Glomerular endothelial cell (primary cell): Measurements from ENCODE around the gene SYT17. TPM values are rescaled to one million over a fixed set of nuclear protein-coding genes. Genes with fewer than 3 reads are reported as not detected.
"Not testable (repeated sequence)": the region's sequence is repeated elsewhere in the genome, so short reads cannot be mapped to it uniquely, and the experiment has no call there.

Source experiments
- DNase-seq: peaks from one replicate; pipeline ENCODE4 v3.0.0-alpha.2; 2011; ENCODE audit warnings: low read depth, low spot score; ENCODE audit errors: extremely low read depth
- total RNA-seq: library from RNA; depleted of rRNA; stranded (reverse); fragments of >200 nt; gene quantifications from 2 replicates; pipeline ENCODE4 v1.2.3, GENCODE V29; 2015

SYT17 gene
- total RNA-seq, 1 donor from 2014 or later, result 5.8 TPM

DNA sequence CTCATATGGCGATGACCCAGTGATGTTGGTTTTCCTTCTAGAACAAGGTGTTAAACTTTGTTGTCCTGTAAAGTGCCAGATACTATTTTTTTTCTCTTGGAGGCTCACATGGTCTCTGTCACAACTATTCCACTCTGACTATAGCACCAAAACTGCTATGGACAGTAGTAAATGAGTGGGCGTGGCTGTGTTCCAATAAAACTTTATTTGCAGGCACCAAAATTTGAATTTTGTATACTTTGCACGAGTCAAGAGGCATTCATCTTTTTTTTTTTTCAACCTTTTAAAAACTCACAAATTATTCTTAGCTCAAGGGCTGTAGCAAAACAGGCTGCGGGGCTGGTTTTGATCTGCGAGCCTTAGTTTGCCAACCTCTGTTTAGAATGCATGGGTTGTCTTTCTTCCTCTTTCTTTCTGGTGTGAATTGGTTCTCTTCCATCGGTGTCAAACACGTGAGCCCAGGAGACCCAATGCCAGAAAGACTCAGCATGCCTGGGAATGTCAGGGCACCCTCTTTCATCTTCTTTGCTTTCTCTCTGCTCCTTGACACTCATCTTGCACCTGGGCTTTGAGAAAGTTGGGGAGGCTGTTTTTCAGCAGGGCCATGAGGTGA lies 2.1 kb downstream of the SYT17 start:
- no peak for DNase-seq

GRCh38 chr16:19172098-19172780 lies 4.2 kb downstream of the SYT17 start:
- no peak for DNase-seq

DNA sequence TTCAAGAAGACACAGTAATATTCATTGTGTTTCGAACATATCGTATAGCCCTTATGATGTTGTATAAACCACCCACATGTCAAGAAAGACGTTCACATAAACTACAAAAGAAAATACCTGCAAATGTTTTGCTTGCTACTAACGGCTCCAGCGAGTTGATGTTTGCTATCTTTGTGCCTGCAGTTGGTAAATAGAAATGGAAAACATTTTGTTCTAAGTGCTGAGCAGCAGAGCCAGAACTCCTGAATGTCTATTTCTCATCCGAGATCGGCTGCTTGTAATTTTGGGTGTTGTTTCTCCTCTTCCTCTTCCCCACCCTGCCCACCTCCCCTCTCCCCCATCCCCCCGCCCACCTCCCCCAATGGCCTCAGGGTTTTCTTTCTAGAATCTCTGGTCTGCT lies 5.0 kb downstream of the SYT17 start:
- no peak for DNase-seq

DNA sequence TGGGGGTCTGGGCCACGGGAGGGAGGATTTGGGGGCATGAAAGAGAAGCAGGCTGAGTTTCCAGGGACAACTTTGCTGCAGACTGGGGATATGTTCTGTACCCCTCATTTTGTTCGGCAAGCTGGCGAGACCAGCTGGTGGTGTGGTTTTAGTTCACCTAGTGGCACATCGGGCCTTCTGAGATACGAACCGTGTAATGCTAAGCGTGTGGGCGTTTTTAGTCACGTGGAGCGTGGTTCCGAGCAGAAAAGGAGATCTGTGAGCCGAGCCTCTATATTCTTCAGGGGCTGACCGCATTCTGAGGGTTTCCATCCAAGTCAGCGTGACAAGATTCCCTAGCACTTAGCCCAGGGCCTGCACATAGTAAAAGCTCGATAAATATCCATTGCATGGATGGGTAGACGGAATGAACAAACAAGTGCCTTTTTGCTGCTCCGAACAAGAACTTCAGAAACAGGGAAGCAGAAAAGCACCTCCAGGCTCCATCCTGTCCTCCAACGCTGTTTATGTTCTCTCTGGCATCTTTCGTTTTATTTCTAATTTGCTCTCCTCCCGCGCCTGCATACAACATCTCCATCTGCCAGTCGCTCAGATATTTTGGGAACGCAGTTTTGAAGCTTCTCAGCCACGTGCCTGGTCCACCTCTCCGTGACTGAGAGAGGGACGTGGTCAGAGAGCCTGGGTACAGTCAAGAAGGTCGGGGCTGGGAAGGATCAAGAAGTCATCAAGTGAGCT lies 5.8 kb downstream of the SYT17 start:
- DNase-seq, result no peak

DNA sequence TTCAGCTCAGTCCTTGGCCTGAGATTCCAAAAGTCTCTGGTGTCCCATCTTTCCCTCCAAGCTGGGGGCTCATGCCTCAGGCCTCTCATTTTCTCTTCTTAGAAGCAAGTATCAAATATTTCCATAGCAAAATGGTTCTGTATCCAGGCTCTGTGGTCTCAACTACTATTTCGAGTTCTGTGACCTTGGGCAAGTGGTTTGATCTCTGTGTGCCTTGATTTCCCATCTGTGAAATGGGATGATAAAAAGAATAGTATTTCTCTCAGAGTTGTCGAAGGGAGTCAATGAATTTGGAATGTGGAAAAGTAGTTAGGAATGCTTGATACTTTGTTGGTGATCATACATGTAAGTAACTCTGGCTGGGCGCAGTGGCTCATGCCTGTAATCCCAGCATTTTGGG lies 6.4 kb downstream of the SYT17 start:
- no peak for DNase-seq

DNA sequence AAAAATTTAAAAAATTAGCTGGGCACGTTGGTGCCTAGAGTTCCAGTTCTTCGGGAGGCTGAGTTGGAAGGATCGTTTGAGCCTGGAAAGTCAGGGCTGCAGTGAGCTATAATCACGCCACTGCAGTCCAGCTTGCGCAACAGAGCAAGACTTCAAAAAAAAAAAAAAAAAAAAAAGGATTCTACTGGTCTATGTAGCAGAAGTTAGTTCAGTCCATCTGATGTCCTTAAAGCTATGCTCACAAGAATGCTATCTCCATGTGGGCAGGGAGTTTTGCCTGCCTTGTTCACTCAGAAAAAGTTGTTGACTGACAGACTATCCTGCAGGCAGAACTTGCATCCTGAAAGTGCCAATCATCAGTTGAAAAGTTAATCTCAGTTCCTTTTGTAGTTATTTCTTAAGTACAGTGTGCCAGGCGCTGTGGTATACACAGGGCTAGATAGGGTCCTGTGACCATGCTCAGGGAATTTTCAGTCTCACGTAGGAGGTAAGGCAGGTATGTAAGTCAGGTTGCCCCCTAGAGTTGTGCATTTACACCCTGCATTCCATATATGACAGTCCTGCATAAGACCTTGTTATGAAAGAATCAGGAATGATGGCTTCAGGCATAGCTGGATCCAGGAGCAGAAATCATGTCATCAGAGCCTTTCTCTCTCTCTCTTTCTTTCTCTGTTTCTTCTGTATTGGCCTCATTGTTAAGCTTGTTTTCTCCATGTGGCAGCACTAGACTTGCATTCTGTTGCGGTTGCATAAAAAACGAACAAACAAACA lies 7.6 kb downstream of the SYT17 start:
- no peak for DNase-seq

DNA sequence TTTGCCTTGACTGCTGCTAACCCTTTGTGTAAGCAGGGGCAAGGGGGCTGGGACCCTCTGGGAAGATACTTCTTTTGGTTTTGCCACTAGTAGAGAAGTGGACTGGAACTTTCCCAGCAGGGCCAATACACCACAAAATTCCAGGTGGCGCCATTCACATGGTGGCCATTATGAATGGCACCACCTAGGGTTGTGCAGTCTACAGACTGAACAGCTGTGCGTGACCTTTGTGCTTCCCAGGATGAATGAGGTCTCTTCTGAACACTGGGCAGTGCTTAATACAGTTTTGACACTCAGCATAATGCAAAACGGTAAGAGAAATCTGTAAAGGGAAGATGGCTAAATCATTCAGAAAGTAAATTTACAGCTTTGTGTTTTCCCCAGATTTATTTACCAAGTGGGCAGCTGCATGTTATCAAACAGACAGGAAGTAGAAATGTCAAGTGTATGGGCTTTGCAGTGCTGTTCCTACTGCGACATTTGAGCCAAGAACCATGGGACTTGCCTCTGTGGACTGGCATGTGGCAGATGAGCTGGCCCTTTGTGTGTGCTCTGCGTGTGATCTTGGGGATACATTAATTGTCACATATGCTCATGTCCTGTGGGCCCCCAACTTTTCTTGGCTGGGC lies 9.2 kb downstream of the SYT17 start:
- no peak for DNase-seq

GRCh38 chr16:19179546-19180490 lies 11.8 kb downstream of the SYT17 start:
- DNase-seq, result peak; percentile 16

DNA sequence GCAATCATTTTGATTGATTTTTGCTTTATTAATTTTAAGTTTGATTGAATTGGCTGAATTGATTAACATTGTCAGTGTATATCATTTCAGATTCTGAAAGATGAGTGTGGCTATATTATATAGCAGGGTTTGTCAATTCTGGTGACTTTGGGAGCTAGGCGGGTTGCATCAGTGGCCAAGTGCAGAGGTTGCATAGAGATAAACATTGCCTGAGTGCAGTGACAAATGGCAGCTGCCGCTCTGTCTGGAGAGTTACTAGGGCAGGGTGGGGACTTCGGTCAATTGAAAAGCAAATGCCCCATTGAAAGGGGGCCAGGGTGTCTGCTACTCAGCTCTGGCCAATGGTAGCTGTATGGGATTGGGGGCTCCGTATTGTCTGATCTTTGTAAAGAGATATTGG lies 12.7 kb downstream of the SYT17 start:
- no peak for DNase-seq

DNA sequence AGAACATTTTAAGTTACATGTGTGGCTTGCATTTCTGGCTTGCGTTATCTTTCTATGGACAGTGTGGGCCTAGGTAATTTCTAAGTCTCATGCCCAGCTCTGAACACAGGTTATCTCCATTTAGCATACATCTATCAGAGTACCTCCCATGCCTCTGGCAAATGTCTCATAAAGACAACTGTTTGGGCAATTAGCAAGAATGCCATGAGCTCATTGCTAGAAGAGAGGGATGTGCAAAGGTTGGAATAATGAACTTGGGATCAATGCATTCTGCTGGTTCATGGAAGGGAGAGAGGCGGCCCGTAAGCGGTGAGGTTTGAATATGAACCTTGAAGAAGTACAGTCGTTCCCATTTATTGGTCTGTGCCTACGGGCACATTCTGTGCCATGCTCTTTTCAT lies 14.4 kb downstream of the SYT17 start:
- no peak for DNase-seq

DNA sequence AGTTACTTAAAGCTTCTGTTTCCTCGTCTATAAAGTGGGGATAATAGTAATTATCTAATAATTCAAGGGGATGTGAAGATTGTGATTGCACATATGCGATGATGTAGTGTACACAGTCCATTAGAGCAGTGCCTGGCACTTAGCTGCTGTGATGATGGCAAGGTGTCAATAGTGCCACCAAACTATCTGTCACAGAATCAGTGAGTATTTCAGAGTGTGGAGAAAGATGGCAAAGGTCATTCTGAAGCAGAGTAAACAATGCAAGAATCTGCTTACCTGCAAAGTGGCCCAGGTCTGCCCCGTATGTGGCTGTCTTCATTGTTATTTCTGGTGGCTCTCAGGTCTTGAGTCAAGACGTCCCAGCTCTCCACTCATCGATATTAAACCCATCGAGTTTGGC lies 15.1 kb downstream of the SYT17 start:
- no peak for DNase-seq

DNA sequence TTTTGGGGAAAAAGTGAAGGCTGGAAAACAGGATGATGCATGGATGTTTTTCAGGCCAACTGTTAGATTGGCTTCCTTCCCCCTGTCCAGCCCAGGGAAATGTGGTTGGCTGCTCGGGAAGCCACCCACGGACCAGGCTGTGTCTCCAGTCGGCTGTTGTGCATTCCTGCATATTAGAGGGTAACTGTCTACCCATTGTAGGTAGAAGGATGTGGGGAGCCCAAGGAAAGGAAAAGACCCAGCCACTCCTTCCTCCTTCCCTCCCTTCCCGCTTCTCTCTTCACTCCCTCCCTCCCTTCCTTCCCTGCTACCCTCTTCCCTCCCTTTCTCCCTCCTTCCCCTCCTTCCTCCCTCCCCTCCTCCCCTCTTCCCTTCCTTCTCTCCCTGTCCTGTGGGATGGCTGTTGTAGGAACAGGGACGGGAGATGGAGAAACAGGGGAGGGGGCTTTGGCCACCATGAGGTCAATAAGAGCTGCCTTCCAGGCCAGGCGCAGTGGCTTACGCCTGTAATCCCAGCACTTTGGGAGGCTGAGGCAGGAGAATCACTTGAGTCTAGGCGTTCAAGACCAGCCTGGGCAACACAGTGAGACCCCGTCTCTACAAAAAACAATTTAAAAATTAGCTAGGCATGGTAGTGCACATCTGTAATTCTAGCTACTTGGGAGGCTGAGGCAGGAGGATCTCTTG lies 16.9 kb downstream of the SYT17 start:
- no peak for DNase-seq

DNA sequence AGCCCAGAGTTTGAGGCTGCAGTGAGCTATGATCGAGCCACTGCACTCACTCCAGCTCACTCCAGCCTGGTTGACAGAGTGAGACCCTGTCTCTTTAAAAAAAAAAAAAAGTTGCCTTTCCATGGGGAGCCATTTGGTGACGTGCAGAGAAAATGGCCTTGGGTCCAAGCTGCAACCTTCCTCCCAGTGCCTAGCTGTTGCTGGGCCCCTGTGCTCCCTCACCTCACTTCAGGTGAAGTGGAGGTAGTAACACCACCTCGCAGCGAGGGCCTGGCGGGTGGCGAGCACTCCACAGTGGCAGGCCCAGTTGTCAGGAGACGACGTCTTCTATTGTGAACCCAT lies 17.4 kb downstream of the SYT17 start:
- DNase-seq, result no peak

DNA sequence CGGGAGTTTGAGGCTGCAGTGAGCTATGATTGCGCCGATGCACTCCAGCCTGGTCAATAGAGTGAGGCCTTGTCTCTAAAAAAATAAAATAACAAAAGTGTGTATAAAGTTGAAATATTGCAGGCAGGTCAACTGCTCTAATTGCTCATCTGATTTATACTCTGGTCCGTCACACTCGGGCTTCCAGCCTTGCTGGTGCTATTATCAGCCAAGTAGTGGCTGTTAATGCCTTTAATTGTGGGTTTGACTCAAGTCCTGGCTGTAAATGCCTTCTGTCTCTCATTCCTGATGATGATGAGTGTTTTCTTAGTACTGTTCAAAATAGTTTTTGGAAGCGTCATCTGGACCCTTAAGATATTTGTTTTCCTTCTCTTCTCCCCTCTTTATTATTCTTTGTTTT lies 18.4 kb downstream of the SYT17 start:
- DNase-seq, result no peak

DNA sequence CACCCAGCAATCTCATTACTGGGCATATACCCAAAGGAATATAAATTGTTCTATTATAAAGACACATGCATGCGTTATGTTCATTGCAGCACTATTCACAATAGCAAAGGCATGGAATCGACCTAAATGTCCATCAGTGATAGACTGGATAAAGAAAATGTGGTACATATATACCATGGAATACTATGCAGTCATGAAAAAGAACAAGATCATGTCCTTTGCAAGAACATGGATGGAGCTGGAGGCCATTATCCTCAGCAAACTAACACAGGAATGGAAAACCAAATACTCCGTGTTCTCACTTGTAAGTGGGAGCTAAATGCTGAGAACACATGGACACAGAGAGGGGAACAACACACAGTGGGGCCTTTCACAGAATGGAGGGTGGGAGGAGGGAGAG lies 19.9 kb downstream of the SYT17 start:
- DNase-seq, result not testable (repeated sequence)

- no peak for DNase-seq
Observed at GRCh38 chr16:19188406-19188805, 20.4 kb downstream of the SYT17 start.

- no peak for DNase-seq
Observed at GRCh38 chr16:19192865-19193264, 24.8 kb downstream of the SYT17 start.

DNA sequence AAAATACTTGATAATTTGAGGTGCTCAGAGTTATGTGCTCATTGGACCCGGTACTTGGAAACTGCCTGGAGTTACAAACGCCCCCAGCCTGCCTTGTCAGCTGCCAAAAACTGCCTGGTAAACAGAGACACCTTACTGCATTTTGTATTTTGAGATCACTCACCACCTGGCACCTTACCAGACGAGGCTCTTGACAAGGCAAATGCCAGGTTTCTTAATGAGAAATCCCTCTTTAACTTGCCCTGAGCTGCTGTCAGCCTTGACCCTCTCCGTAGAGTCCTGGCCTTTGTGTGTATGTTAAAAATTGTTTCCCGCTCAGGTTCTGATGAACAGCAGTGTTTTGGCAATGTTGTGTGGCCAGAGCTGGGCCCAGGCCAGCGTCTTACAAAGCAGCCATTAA lies 28.8 kb downstream of the SYT17 start:
- DNase-seq, result no peak

- no peak for DNase-seq
Observed at GRCh38 chr16:19203374-19203966, 35.4 kb downstream of the SYT17 start.
